GM21360 (cell line): ENCODE results near the gene BTLA.
A peak's percentile ranks its signal among the peaks of the same experiment; 100 is the strongest.
"Not testable (repeated sequence)": the region's sequence is repeated elsewhere in the genome, so short reads cannot be mapped to it uniquely, and the experiment has no call there.

Source experiments
- ATAC-seq: cut with Tn5 transposase; IDR thresholded peaks from one replicate; pipeline ENCODE4 v1.9.1; 2021; ENCODE audit warnings: mild to moderate bottlenecking, moderate library complexity; ENCODE audit not compliant: unreplicated experiment

Gene BTLA

GRCh38 chr3:112492124-112492523 lies 7.1 kb downstream of the BTLA start:
- ATAC-seq: no peak

- no peak for ATAC-seq
Observed at GRCh38 chr3:112491373-112491772, 7.9 kb downstream of the BTLA start.

- ATAC-seq: peak; percentile 48
Observed at GRCh38 chr3:112489674-112490479, 9.4 kb downstream of the BTLA start.

- no peak for ATAC-seq
Observed at GRCh38 chr3:112486811-112487505, 12.3 kb downstream of the BTLA start.

- no peak for ATAC-seq
Observed at GRCh38 chr3:112484352-112484751, 14.9 kb downstream of the BTLA start.

GRCh38 chr3:112482675-112483074 lies 16.6 kb downstream of the BTLA start:
- no peak for ATAC-seq

GRCh38 chr3:112481302-112481721 lies 18.0 kb downstream of the BTLA start:
- no peak for ATAC-seq

GRCh38 chr3:112477891-112478290 lies 21.4 kb downstream of the BTLA start:
- no peak for ATAC-seq

GRCh38 chr3:112476346-112476745 lies 22.9 kb downstream of the BTLA start:
- no peak for ATAC-seq

- no peak for ATAC-seq
Observed at GRCh38 chr3:112474796-112475195, 24.5 kb downstream of the BTLA start.

- ATAC-seq: no peak
Observed at GRCh38 chr3:112472691-112473090, 26.6 kb downstream of the BTLA start.

GRCh38 chr3:112471596-112472325 lies 27.5 kb downstream of the BTLA start:
- ATAC-seq: no peak

- no peak for ATAC-seq
Observed at GRCh38 chr3:112470788-112471187, 28.5 kb downstream of the BTLA start.

- no peak for ATAC-seq
Observed at GRCh38 chr3:112469671-112470070, 29.6 kb downstream of the BTLA start.

- ATAC-seq: no peak
Observed at GRCh38 chr3:112467539-112467938, 31.7 kb downstream of the BTLA start.

- no peak for ATAC-seq
Observed at GRCh38 chr3:112466020-112466419, 33.3 kb downstream of the BTLA start.

- ATAC-seq: no peak
Observed at GRCh38 chr3:112464264-112464663, 35.0 kb downstream of the BTLA start.

GRCh38 chr3:112463250-112463649 lies 36.0 kb downstream of the BTLA start:
- ATAC-seq: peak; percentile 32

- not testable (repeated sequence) for ATAC-seq
Observed at GRCh38 chr3:112461787-112462186, 37.5 kb downstream of the BTLA start.

- ATAC-seq: peak; percentile 39
Observed at GRCh38 chr3:112460519-112461195, 38.6 kb downstream of the BTLA start.

- no peak for ATAC-seq
Observed at GRCh38 chr3:112459750-112460149, 39.5 kb downstream of the BTLA start.
